Neural cell (in vitro differentiated cells): ENCODE measurements around the gene SAP30BP. TPM values are rescaled to one million over a fixed set of nuclear protein-coding genes. Genes with fewer than 3 reads are reported as not detected.

Experiments used
- H2AFZ ChIP-seq: fragments of 200-600, 300-800 bp; sonication (generic), shearing (Covaris generic); 2 replicates; pipeline ENCODE4 v1.6.0; 2014; ENCODE audit warnings: low read depth, mild to moderate bottlenecking, antibody characterized with exemption, low read length, moderate library complexity
- H3F3A ChIP-seq: fragments of 200-600 bp; shearing (Covaris generic); 2 replicates; pipeline ENCODE4 v1.6.1; 2016; ENCODE audit warnings: mild to moderate bottlenecking, moderate library complexity, mixed read lengths, antibody characterized with exemption, low read length; ENCODE audit not compliant: insufficient read depth, poor library complexity, severe bottlenecking
- H3K27ac ChIP-seq: fragments of 200-600, 300-800 bp; sonication (generic), shearing (Covaris generic); 2 replicates; pipeline ENCODE4 v1.5.1; 2014; ENCODE audit warnings: mild to moderate bottlenecking, low read length, moderate library complexity
- H3K27me3 ChIP-seq: fragments of 300-800, 200-600 bp; sonication (generic), shearing (Covaris generic); 2 replicates; pipeline ENCODE4 v1.6.0; 2014; ENCODE audit warnings: mild to moderate bottlenecking, low read depth, low read length, moderate library complexity; ENCODE audit not compliant: insufficient read depth
- H3K36me3 ChIP-seq: fragments of 300-800, 200-600 bp; sonication (generic), shearing (Covaris generic); 2 replicates; pipeline ENCODE4 v1.5.1; 2014; ENCODE audit warnings: mild to moderate bottlenecking, antibody characterized with exemption, low read length, moderate library complexity; ENCODE audit not compliant: insufficient read depth
- H3K4me2 ChIP-seq: fragments of 300-800, 200-600 bp; sonication (generic), shearing (Covaris generic); 2 replicates; pipeline ENCODE4 v1.6.0; 2014; ENCODE audit warnings: mild to moderate bottlenecking, low read length
- H3K4me3 ChIP-seq: fragments of 300-800, 200-600 bp; sonication (generic), shearing (Covaris generic); 2 replicates; pipeline ENCODE4 v1.5.1; 2014; ENCODE audit warnings: mild to moderate bottlenecking, low read length, moderate library complexity
- H3K79me2 ChIP-seq: fragments of 200-600 bp; shearing (Covaris generic); replicated peaks from 2 replicates; pipeline ENCODE4 v1.6.0; 2014; ENCODE audit warnings: mild to moderate bottlenecking, low read length, moderate library complexity; ENCODE audit not compliant: insufficient read depth
- H3K9ac ChIP-seq: fragments of 300-800, 200-600 bp; sonication (generic), shearing (Covaris generic); 2 replicates; pipeline ENCODE4 v1.6.1; 2016; ENCODE audit warnings: mild to moderate bottlenecking, low read length, mixed read lengths
- H3K9me2 ChIP-seq: fragments of 200-600 bp; shearing (Covaris generic); 2 replicates; pipeline ENCODE4 v1.6.1; 2016; ENCODE audit warnings: mild to moderate bottlenecking, low read length, mixed read lengths; ENCODE audit not compliant: insufficient read depth
- H3K9me3 ChIP-seq: fragments of 200-600, 300-800 bp; sonication (generic), shearing (Covaris generic); 2 replicates; pipeline ENCODE4 v1.6.1; 2016; ENCODE audit warnings: mild to moderate bottlenecking, mixed run types, low read length, moderate library complexity, mixed read lengths
- H4K20me1 ChIP-seq: fragments of 200-600 bp; shearing (Covaris generic); 2 replicates; pipeline ENCODE4 v1.6.1; 2016; ENCODE audit warnings: mild to moderate bottlenecking, mixed run types; ENCODE audit not compliant: insufficient read depth
- EP300 ChIP-seq: fragments of 450-650 bp; conservative IDR thresholded peaks from 2 replicates; pipeline ENCODE4 v1.6.1; 2014; ENCODE audit warnings: antibody characterized with exemption, mild to moderate bottlenecking, moderate library complexity; ENCODE audit not compliant: poor library complexity, severe bottlenecking
- EZH2 ChIP-seq: fragments of 200-600, 300-800 bp; shearing (Covaris generic), sonication (generic); IDR thresholded peaks from 2 replicates; pipeline ENCODE4 v1.6.1; 2014; ENCODE audit warnings: antibody characterized with exemption, low read length, borderline replicate concordance, mild to moderate bottlenecking; ENCODE audit not compliant: insufficient read depth, poor library complexity, severe bottlenecking
- MXI1 ChIP-seq: fragments of 450-650 bp; conservative IDR thresholded peaks from 2 replicates; pipeline ENCODE4 v1.6.1; 2014; ENCODE audit warnings: antibody characterized with exemption, mild to moderate bottlenecking; ENCODE audit not compliant: poor library complexity, severe bottlenecking
- POLR2AphosphoS5 ChIP-seq: IDR thresholded peaks from 2 replicates; pipeline ENCODE4 v1.6.1; 2012
- RAD21 ChIP-seq: fragments of 450-650 bp; conservative IDR thresholded peaks from 2 replicates; pipeline ENCODE4 v1.6.1; 2014; ENCODE audit warnings: antibody characterized with exemption, mild to moderate bottlenecking, moderate library complexity
- SMC3 ChIP-seq: fragments of 450-650 bp; conservative IDR thresholded peaks from 2 replicates; pipeline ENCODE4 v1.6.1; 2014; ENCODE audit warnings: antibody characterized with exemption, mild to moderate bottlenecking, moderate library complexity; ENCODE audit not compliant: poor library complexity
- TAF1 ChIP-seq: IDR thresholded peaks from 2 replicates; pipeline ENCODE4 v1.6.1; 2012; ENCODE audit warnings: low read depth
- polyA plus RNA-seq: library from polyadenylated mRNA; depleted of rRNA; stranded (reverse); fragments of >200 nt; gene quantifications from 2 replicates; pipeline ENCODE4 v1.2.3, GENCODE V29; 2014
- TF ChIP-seq, protein P1 (sequence below): fragments of 450-650 bp; IDR thresholded peaks from 2 replicates; pipeline ENCODE4 v1.5.1; 2014; ENCODE audit warnings: antibody characterized with exemption, mild to moderate bottlenecking, moderate library complexity; ENCODE audit not compliant: poor library complexity, severe bottlenecking
- TF ChIP-seq, protein P2 (sequence below): IDR thresholded peaks from 2 replicates; pipeline ENCODE4 v1.6.1; 2012; ENCODE audit warnings: borderline replicate concordance

Gene SAP30BP
- polyA plus RNA-seq, 1 donor from 2014 or later: 156 TPM

DNA sequence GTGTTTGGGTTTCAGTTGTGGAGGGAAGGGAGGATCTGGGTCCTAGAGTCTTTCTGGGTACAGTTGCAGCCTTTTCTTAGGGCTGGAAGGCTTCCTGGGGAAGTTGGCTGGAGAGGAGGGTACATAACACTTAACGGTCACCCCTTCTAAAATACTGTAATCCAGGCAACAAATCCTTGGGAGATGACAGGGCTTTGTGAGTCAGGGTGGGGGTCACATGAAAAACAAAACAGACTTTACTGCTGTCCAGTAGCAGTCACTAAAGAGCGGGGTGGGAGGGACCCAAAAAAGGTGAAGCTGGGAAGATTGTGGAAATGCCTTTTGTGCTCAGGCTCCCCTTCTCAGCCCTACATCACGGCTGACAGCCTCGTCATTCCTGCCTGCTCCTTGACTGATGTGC, 6.3 kb downstream of the SAP30BP start:
- no peak overlapping the region for H2AFZ ChIP-seq
- H4K20me1 ChIP-seq: no peaks in the 10 kb centered on the region
- H3K27me3 ChIP-seq: no peaks in the 10 kb centered on the region
- no peak overlapping the region for H3K4me2 ChIP-seq
- no peaks in the 10 kb centered on the region for H3K9me2 ChIP-seq
- no peaks in the 10 kb centered on the region for H3F3A ChIP-seq
- no peak overlapping the region for H3K9ac ChIP-seq
- TF ChIP-seq EP300: no peak
- TF ChIP-seq POLR2AphosphoS5: no peak
- no peak overlapping the region for H3K27ac ChIP-seq
- H3K9me3 ChIP-seq: no peaks in the 10 kb centered on the region
- no peaks in the 10 kb centered on the region for H3K36me3 ChIP-seq
- H3K79me2 ChIP-seq: peaks cover 29% of the 10 kb centered on the region
- H3K4me3 ChIP-seq: no peak overlapping the region

DNA sequence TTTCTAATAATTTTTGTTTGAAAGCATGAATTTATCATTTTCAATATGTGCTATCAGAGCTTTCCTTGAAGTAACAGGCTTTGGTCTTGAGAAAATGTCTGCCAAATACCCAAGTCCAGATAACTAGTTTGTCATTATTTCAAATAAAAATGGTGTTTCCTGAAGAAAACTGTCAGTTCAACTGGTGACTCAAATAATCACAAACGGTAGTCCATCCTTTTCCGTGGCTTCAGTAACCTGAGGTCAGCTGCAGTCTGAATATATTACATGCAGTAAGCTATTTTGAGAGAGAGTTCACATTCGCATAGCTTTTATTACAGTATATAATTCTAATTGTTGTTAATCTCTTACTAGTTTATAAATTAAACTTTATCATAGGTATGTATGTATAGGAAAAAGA, 9.3 kb downstream of the SAP30BP start:
- H3K4me2 ChIP-seq: no peak overlapping the region
- H4K20me1 ChIP-seq: no peaks in the 10 kb centered on the region
- peaks cover 8% of the 10 kb centered on the region for H3K79me2 ChIP-seq
- no peak overlapping the region for H3K9ac ChIP-seq
- no peaks in the 10 kb centered on the region for H3F3A ChIP-seq
- H2AFZ ChIP-seq: no peak overlapping the region
- no peaks in the 10 kb centered on the region for H3K9me2 ChIP-seq
- no peaks in the 10 kb centered on the region for H3K36me3 ChIP-seq
- no peak overlapping the region for H3K4me3 ChIP-seq
- H3K27me3 ChIP-seq: no peaks in the 10 kb centered on the region
- H3K9me3 ChIP-seq: no peaks in the 10 kb centered on the region
- TF ChIP-seq POLR2AphosphoS5 (no peak), EP300 (no peak), MXI1 (no peak), EZH2 (no peak), TAF1 (no peak), RAD21 (no peak), SMC3 (no peak)
- TF ChIP-seq, protein P1, sequence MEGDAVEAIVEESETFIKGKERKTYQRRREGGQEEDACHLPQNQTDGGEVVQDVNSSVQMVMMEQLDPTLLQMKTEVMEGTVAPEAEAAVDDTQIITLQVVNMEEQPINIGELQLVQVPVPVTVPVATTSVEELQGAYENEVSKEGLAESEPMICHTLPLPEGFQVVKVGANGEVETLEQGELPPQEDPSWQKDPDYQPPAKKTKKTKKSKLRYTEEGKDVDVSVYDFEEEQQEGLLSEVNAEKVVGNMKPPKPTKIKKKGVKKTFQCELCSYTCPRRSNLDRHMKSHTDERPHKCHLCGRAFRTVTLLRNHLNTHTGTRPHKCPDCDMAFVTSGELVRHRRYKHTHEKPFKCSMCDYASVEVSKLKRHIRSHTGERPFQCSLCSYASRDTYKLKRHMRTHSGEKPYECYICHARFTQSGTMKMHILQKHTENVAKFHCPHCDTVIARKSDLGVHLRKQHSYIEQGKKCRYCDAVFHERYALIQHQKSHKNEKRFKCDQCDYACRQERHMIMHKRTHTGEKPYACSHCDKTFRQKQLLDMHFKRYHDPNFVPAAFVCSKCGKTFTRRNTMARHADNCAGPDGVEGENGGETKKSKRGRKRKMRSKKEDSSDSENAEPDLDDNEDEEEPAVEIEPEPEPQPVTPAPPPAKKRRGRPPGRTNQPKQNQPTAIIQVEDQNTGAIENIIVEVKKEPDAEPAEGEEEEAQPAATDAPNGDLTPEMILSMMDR: no peak
- TF ChIP-seq, protein P2, sequence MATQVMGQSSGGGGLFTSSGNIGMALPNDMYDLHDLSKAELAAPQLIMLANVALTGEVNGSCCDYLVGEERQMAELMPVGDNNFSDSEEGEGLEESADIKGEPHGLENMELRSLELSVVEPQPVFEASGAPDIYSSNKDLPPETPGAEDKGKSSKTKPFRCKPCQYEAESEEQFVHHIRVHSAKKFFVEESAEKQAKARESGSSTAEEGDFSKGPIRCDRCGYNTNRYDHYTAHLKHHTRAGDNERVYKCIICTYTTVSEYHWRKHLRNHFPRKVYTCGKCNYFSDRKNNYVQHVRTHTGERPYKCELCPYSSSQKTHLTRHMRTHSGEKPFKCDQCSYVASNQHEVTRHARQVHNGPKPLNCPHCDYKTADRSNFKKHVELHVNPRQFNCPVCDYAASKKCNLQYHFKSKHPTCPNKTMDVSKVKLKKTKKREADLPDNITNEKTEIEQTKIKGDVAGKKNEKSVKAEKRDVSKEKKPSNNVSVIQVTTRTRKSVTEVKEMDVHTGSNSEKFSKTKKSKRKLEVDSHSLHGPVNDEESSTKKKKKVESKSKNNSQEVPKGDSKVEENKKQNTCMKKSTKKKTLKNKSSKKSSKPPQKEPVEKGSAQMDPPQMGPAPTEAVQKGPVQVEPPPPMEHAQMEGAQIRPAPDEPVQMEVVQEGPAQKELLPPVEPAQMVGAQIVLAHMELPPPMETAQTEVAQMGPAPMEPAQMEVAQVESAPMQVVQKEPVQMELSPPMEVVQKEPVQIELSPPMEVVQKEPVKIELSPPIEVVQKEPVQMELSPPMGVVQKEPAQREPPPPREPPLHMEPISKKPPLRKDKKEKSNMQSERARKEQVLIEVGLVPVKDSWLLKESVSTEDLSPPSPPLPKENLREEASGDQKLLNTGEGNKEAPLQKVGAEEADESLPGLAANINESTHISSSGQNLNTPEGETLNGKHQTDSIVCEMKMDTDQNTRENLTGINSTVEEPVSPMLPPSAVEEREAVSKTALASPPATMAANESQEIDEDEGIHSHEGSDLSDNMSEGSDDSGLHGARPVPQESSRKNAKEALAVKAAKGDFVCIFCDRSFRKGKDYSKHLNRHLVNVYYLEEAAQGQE: no peak
- H3K27ac ChIP-seq: no peak overlapping the region

DNA sequence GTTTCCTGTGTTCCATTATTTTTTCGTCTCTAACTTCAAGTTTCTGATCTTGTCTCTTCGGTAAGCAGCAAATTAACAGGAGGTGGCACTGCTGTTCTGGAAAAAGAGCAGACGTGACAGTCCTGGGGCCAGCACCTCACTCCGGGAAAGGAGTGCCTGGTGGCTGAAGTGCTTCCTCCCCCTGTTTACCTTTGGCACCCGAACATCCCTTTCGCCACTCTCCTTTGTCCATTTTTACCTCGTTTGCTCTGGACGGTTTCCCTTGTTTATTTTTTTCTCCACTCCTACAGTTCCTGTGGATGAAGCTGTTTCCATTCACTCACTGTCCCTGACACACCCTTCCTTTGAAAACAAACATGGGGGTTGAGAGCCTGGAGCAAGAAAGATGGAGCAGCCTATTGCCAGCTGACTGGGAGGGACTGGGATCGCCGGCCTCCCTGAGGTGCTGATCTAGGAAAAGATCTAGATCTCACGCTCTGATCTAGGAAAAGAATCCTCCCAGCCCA, 12.6 kb downstream of the SAP30BP start:
- Histone ChIP-seq H3K36me3 (no peaks in the 10 kb centered on the region), H3K9ac (no peak overlapping the region), H3K79me2 (peaks cover 8% of the 10 kb centered on the region), H2AFZ (no peak overlapping the region), H3K4me2 (no peak overlapping the region), H3K4me3 (no peak overlapping the region), H3K9me3 (no peaks in the 10 kb centered on the region), H3K27ac (no peak overlapping the region), H4K20me1 (no peaks in the 10 kb centered on the region), H3K9me2 (no peaks in the 10 kb centered on the region), H3F3A (no peaks in the 10 kb centered on the region), H3K27me3 (no peaks in the 10 kb centered on the region)
- TF ChIP-seq, protein P1: no peak
- TF ChIP-seq MXI1: no peak
- no peak for TF ChIP-seq SMC3
- TF ChIP-seq TAF1: no peak
- TF ChIP-seq, protein P2: no peak
- no peak for TF ChIP-seq RAD21
- no peak for TF ChIP-seq EP300
- no peak for TF ChIP-seq EZH2
- TF ChIP-seq POLR2AphosphoS5: no peak
